BJ (cell line): ENCODE results near the gene AKR1B1. TPM values are rescaled to one million over a fixed set of nuclear protein-coding genes. Genes with fewer than 3 reads are reported as not detected.

Source experiments
- CTCF ChIA-PET: fragments of 350-600 bp; formaldehyde crosslinking; extraction: SDS; loops from one replicate; lab custom pipeline; 2021; ENCODE audit warnings: antibody characterized with exemption, inconsistent platforms; lab: Yijun Ruan, JAX
- POLR2A ChIA-PET: fragments of 300-600 bp; sonication (Branson Sonifier 250); formaldehyde crosslinking; extraction: SDS; loops from one replicate; lab custom pipeline; 2021; ENCODE audit warnings: antibody characterized with exemption; lab: Charles Lee
- DNase-seq: peaks from one replicate; pipeline ENCODE4 v3.0.0-alpha.2; 2011; ENCODE audit warnings: low read depth
- H3K27me3 ChIP-seq: 2 replicates; pipeline ENCODE4 v1.6.0; 2011; ENCODE audit warnings: low read length; ENCODE audit not compliant: control insufficient read depth, insufficient read depth
- H3K36me3 ChIP-seq: 2 replicates; pipeline ENCODE4 v1.5.1; 2011; ENCODE audit warnings: low read length; ENCODE audit not compliant: control insufficient read depth, insufficient read depth
- H3K4me3 ChIP-seq: 2 replicates; pipeline ENCODE4 v1.5.1; 2011; ENCODE audit warnings: low read depth, mild to moderate bottlenecking, control low read depth, low read length
- CTCF ChIP-seq: IDR thresholded peaks from 2 replicates; pipeline ENCODE4 v1.5.1; 2011; ENCODE audit warnings: low read depth, mild to moderate bottlenecking, control low read depth, inconsistent platforms, low read length, moderate library complexity; ENCODE audit not compliant: insufficient read depth
- polyA plus RNA-seq: library from polyadenylated mRNA; depleted of rRNA; stranded (reverse); fragments of >200 nt; gene quantifications from 2 replicates; pipeline ENCODE4 v1.2.3, GENCODE V29; 2011; rRNA removed

The AKR1B1 gene
- polyA plus RNA-seq, 1 experiment = 331 TPM

GRCh38 chr7:134394056-134394455 lies 64.8 kb downstream of the AKR1B1 start:
- POLR2A ChIA-PET = no interaction called here
- Histone ChIP-seq H3K4me3 (no peak overlapping the region), H3K27me3 (peaks cover 2% of the 10 kb centered on the region), H3K36me3 (no peaks in the 10 kb centered on the region)
- no peak for TF ChIP-seq CTCF
- CTCF ChIA-PET = interaction anchor here (1.0 kb wide), 1 partner anchor 26 kb away, joined by 3 read pairs; no protein-coding TSS in a partner anchor
- DNase-seq = no peak

Other genes with a start within 250 kb of the AKR1B1 start
- gene SLC35B4, start 142.2 kb downstream of the AKR1B1 start, polyA plus RNA-seq = 25.1 and 27.3 TPM in 2 replicates
- gene AKR1B10, start 68.5 kb upstream of the AKR1B1 start, polyA plus RNA-seq = 0.51 and 0.55 TPM in 2 replicates
- not detected in 2 replicates for gene AKR1B15, start 90.0 kb upstream of the AKR1B1 start, polyA plus RNA-seq
- 14.1 and 25.0 TPM in 2 replicates for gene BPGM, start 187.8 kb upstream of the AKR1B1 start, polyA plus RNA-seq